Muscle of arm (tissue), 12 donors: ENCODE measurements around the gene TRIM29. TPM values are rescaled to one million over a fixed set of nuclear protein-coding genes. Genes with fewer than 3 reads are reported as not detected.

Source experiments
- DNase-seq: peaks from one replicate; pipeline ENCODE4 v3.0.0-alpha.2; 2013
- polyA plus RNA-seq, 12 donors: library from polyadenylated mRNA; unstranded; fragments of 120-200 nt; gene quantifications; one replicate each; pipeline ENCODE4 v1.2.1, GENCODE V29; 2013; ENCODE audit not compliant: insufficient read length in 12 of 12

TRIM29 gene
- polyA plus RNA-seq, 12 donors = 0.16 to 239 (median 0.88) TPM; not detected in 2

DNA sequence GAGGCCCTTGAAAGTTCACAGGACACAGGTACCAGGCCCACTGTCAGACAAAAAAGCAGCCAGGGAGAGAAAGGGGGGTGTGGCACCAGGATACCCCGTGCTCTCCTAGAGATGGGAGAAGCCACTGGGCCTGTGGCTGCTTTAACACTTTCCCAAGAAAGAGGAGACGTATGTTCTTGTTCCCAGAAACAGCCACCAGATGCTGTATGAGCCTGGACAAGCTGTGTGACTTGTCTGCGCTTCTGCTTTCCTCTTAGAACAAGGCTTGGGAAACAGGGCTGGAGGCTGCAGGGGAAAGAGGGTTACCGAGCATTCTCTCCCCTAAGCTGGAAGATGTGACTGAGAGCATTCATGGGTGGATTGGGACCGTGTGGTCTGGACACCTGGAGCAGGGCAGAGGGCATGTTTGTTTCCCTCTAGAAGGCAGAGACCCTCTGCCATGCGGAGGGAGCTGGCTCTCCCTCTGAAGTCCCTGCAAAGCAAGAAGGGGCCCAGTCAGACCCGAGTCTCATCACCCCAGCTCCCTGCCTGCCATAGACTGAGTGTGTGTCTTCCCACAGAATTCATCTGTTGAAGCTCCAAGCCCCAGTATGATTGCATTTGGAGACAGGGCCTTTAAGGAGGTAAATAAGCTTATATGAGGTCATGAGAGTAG lies 74.1 kb downstream of the TRIM29 start:
- DNase-seq = no peak

DNA sequence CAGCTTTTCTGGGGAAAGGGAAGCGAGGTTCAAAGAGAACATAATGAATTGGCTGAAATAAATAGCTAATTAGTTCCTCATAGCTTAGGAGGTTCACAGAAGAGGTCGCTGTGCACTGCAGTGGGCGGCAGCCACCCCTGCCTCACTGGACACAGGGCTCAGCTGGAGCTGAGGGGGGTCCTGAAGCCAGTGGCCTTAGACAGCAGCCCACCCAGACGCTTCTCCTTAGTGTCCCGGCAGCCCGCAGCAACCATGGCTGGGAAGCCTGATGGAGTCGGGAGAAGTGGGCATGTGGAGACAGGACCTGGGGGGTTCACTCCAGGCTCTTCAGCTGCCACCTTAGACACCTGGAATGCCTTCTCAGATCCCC lies 75.4 kb downstream of the TRIM29 start:
- DNase-seq = no peak

DNA sequence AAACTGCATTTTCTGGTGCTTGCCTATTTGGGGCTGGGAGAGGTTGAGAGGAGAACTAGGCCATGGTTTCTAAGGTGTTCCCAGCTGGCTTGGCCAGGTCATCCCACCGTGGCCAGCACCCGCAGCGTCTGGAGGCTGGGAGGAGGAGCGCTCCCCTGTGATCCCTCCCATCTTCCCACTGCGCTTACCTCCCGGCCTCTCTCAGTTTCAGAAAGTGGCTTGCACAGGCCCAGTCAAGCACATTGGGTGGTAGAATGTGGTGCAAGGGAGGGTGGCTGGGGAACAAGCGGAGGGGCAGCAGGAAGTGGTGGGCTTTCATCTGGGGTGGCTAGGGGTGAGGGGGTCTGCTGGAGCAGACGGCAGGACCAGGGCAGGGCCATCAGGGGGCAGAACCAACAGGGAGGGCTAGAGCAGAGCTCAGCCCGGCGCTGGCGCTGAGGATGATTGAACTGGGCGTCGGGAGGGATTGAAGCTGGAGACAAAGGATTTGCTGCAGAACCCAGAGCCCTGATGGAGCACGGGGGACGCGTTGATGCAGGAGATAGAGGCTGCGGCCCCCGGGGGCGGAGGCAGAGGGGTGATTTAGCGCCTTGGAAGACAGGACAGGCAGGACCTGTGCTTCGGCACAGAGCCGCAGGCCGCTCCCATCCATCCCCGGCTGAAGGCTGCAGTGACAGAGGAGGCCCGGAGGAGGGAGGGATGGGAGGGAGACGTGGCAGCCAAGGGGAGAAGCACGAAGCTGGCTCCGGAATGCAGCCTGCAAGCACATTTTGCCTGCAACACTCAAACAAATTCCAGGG lies 76.0 kb downstream of the TRIM29 start:
- DNase-seq = peak; percentile 65

Other genes with a start within 250 kb of the TRIM29 start
- 10 to 100 TPM in 11 of 12 donors, not detected in 1; 32.8 to 63.8 (median 38.4) TPM for gene OAF, start 72.9 kb upstream of the TRIM29 start, polyA plus RNA-seq
- gene POU2F3, start 102.0 kb upstream of the TRIM29 start, polyA plus RNA-seq = 10 to 100 TPM in 1 of 12 donors, 1 to 10 TPM in 3, under 1 TPM in 6, not detected in 2; 0.09 to 38.0 (median 0.40) TPM
- gene TLCD5, start 187.2 kb upstream of the TRIM29 start, polyA plus RNA-seq = 10 to 100 TPM in 3 of 12 donors, 1 to 10 TPM in 8, not detected in 1; 6.2 to 12.1 (median 8.5) TPM
- 10 to 100 TPM in 11 of 12 donors, not detected in 1; 31.8 to 59.6 (median 42.6) TPM for gene ARHGEF12, start 198.3 kb upstream of the TRIM29 start, polyA plus RNA-seq